KBM-7 (cell line): ENCODE measurements around the gene THRSP.
"Not testable (repeated sequence)": the region's sequence is repeated elsewhere in the genome, so short reads cannot be mapped to it uniquely, and the experiment has no call there.

Experiments
- DNase-seq: peaks from one replicate; pipeline ENCODE4 v3.0.0-alpha.2; 2015
- in situ Hi-C: fragments of 300-500 bp; cut with MboI; formaldehyde crosslinking; loops from 2 replicates; pipeline ENCODE4 v1.14.3; 2020; ENCODE audit warnings: low sequenced_read_pairs, low pct_unique_long_range_greater_than_20kb, mixed read lengths

Gene THRSP

GRCh38 chr11:78037825-78038620 lies 25.6 kb upstream of the THRSP start:
- DNase-seq, result no peak
- in situ Hi-C loops, result no loop called here

GRCh38 chr11:78038697-78039313 lies 24.9 kb upstream of the THRSP start:
- no peak for DNase-seq
- in situ Hi-C loops, result no loop called here

DNA sequence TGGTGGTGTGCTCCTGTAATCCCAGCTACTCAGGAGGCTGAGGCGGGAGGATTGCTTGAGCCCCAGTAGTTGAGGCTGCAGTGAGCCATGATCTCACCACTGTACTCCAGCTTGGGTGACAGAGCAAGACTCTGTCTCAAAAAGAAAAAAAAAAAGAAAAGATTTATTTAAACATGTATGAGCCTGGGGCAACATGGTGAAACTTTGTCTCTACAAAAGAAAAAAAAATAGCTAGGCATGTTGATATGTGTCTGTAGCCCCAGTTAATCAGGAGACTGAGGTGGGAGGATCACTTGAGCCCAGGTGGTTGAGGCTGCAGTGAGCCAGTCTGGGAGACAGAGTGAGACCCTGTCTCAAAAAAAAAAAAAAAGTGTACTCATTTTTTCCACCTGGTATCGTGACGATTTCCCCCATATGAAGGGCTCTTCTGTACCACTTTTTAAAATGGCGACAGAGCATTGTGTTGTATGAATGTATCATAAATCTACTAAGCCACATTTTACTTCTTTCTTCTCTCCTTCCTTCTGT lies 24.2 kb upstream of the THRSP start:
- in situ Hi-C loops, result no loop called here
- no peak for DNase-seq

- peak; percentile 76 for DNase-seq
- in situ Hi-C loops, result no loop called here
Observed at GRCh38 chr11:78039919-78040671, 23.6 kb upstream of the THRSP start.

- DNase-seq, result no peak
- in situ Hi-C loops, result no loop called here
Observed at GRCh38 chr11:78040691-78041379, 22.8 kb upstream of the THRSP start.

- in situ Hi-C loops, DNase-seq: not testable (repeated sequence)
Observed at GRCh38 chr11:78041380-78041719, 22.3 kb upstream of the THRSP start.

DNA sequence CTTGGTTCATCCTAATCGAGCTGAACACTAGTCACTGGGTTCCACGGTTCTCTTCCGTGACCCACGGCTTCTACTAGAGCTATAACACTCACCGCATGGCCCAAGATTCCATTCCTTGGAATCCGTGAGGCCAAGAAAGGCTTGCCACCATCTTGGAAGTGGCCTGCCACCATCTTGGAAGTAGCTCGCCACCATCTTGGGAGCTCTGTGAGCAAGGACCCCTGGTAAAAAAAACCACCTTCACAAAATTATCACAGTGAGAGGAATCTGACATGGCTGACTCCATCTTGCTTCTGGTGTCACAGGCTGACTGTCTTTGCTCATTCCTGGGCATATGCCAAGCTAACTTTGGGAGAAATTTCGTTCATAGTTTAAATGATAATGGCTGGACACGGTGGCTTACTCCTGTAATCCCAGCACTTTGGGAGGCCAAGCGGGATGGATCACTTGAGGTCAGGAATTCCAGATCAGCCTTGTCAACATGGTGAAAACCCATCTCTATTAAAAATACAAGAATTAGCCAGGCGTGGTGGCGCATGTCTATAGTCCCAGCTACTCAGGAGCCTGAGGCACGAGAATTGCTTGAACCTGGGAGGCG lies 21.7 kb upstream of the THRSP start:
- no peak for DNase-seq
- in situ Hi-C loops, result no loop called here

- in situ Hi-C loops, result no loop called here
- DNase-seq, result no peak
Observed at GRCh38 chr11:78044706-78045105, 19.0 kb upstream of the THRSP start.

DNA sequence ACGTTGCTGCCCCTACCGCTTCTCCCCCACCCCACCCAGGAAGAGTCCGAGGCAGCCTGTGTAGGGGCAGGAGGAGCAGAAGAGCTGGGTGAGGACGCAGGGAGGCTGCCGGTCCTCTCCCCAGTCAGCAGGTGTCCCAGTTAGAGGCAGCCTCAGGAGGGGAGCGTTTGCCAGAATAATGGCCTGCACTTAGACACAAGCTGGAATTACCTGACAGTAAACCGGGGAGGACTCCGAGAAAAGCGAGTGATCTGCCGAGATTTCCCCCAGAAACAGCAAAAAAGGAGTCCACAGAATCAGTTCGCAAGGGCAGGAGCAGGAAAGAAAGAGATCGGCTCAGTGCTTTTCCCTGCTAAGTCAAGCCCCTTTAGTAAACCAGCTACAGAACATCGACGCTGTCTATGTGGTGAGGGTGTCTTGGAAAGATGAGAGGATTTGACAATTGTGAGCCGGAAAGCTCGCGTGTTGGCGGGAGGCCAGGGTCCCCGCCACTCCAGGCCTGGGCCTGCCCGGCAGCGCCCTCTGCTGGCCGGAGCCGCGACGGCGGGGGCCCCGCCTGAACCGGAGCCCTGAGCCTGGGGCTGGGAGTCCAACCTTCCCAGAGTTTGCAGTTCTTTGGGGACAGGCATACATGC lies 17.7 kb upstream of the THRSP start:
- in situ Hi-C loops, result no loop called here

DNA sequence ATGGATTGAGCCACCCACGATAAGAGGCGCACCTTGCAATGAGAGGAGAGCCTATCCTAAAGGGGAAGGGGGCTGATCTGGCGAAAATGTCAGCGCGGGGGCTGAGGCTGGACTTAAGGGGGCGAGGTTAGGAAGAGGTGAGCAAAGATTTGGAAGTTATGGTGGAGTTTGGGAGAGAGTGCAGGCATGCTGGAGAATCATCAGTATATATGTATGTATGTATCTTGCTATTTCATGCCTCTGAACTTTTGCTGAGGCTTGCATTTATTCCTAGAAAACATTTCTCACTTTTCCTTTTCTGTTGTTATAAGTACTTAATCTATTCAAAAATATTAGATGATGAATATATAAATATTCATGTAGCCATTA lies 17.2 kb upstream of the THRSP start:
- DNase-seq, result no peak
- in situ Hi-C loops, result no loop called here

More for the DNA sequence above, 17.7 kb upstream of the THRSP start:
- DNase-seq, result peak; percentile 77

DNA sequence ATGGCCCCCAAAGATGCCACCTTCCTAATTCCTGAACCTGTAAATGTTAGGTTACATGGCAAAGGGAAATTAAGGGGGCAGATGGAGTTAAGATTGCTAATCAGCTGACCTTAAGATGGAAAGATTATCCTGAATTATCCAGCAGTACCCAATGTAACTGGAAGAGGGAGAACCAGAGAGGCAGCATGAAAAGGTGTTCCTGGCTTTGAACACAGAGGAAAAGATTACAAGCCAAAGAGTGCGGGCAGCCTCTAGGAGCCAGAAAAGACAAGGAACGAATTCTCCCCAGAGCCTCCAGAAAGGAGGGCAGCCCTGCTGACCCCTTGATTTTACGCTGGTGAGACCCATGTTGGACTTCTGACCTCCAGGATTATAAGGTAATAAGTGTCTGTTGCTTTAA lies 15.1 kb upstream of the THRSP start:
- in situ Hi-C loops, result no loop called here
- DNase-seq, result no peak

DNA sequence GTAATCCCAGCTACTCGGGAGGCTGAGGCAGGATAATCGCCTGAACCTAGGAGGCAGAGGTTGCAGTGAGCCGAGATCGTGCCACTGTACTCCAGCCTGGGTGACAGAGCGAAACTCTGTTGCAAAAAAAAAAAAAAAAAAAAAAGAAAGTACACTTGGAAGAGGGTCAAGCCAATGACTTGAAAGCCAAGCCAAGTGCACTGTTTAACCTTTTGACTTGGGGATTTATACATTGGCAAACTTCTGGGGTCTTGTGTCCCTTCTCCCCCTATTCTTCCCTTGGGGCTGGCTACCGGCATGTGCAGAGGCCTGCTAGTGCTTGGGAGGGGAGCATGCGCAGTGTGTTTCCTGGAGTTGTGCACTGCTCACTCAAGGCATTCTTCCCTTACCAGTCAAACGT lies 14.3 kb upstream of the THRSP start:
- in situ Hi-C loops, result no loop called here
- no peak for DNase-seq

- peak; percentile 54 for DNase-seq
- in situ Hi-C loops, result no loop called here
Observed at GRCh38 chr11:78050964-78051831, 12.5 kb upstream of the THRSP start.

DNA sequence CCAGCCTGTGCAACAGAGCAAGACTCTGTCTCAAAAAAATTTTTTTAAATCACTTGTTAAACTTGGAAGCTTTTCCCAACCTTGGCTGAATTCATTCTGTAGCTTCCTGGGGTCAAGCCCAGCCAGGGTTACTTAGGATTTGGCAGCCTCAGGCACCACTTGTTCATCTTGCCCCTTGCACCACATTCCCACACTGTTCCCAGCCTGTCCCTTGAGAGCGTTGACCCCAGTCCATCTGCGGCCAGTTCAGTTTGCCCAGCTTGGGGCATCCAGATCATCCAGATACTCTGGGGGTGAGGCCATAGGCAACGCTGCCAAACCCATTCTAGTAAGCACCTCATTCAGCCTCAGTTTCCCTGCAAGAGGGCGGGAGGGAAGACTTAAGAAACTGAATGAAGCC lies 8.7 kb upstream of the THRSP start:
- no peak for DNase-seq
- in situ Hi-C loops, result no loop called here

GRCh38 chr11:78056093-78056492 lies 7.6 kb upstream of the THRSP start:
- no peak for DNase-seq
- in situ Hi-C loops, result no loop called here

DNA sequence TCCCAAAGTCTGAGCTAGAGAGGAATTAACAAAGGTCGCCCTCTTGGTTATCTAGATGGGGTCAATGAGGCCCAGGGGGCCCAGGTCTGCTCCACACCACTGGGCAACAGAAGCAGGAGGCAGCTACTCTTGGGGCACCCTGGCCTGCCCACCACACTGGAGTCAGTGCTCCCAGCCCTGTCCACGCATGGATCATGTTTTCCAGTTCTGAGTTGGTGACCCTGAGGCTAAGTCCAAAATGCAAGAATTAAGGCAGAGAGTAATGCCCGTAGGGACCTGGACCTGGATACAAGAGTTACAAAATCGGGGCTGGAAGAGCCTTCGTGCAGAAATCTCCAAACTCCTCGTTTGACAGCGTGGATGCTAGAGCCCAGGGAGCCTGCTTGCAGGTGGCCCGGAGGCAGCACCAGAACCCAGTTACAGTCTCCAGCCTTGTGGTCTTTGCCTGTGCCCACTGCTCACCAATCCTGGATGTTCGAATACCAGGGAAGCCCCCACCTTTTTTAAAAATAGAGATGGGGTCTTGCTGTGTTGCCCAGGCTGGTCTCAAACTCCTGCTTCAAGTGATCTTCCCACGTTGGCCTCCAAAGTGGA lies 6.1 kb upstream of the THRSP start:
- no peak for DNase-seq

DNA sequence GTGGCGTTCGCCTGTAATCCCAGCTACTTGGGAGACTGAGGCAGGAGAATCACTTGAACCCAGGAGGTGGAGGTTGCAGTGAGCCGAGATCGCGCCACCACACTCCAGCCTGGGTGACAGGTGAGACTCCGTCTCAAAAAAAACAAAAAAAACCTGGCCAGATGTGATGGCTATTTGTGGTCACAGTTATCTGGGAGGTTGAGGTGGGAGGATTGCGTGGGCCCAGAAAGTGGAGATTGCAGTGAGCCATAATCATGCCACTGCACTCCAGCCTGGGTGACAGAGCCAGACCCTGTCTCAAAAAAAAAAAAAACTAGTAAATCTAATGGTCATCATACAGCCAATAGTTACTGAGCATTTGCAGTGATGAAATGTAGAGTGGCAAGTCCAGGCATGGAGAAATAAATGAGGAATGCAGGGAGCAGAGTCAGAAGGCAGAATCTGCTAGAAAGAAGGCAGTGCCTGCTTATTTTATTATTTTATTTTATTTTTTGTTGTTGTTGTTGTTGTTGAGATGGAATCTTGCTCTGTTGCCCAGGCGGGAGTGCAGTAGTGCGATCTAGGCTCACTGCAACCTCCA lies 3.8 kb upstream of the THRSP start:
- in situ Hi-C loops, DNase-seq: not testable (repeated sequence)

More for the DNA sequence above, 6.1 kb upstream of the THRSP start:
- in situ Hi-C loops, result no loop called here
